Hepatocyte (in vitro differentiated cells): ENCODE measurements around the gene FBXO33.

Experiments
- CTCF ChIP-seq: fragments of 200-600 bp; sonication (generic); IDR thresholded peaks from 2 replicates; pipeline ENCODE4 v1.5.1; 2016; ENCODE audit warnings: antibody characterized with exemption, mild to moderate bottlenecking; ENCODE audit not compliant: poor library complexity
- EZH2 ChIP-seq: fragments of 200-600 bp; sonication (generic); IDR thresholded peaks from 2 replicates; pipeline ENCODE4 v1.6.1; 2016; ENCODE audit warnings: antibody characterized with exemption, mild to moderate bottlenecking, borderline replicate concordance
- EZH2phosphoT487 ChIP-seq: fragments of 200-600 bp; sonication (generic); IDR thresholded peaks from one replicate; pipeline ENCODE4 v1.6.1; 2018; ENCODE audit warnings: antibody characterized with exemption, mild to moderate bottlenecking, low read depth, moderate library complexity; ENCODE audit not compliant: unreplicated experiment, severe bottlenecking

- TF ChIP-seq EZH2 (no peak), CTCF (no peak), EZH2phosphoT487 (no peak)
These were observed 33.9 kb downstream of the FBXO33 start for GRCh38 chr14:39398382-39398781.
